Neural cell (in vitro differentiated cells): ENCODE measurements around the gene IL3RA. TPM values are rescaled to one million over a fixed set of nuclear protein-coding genes. Genes with fewer than 3 reads are reported as not detected.

Source experiments
- H2AFZ ChIP-seq: fragments of 200-600, 300-800 bp; sonication (generic), shearing (Covaris generic); 2 replicates; pipeline ENCODE4 v1.6.0; 2014; ENCODE audit warnings: low read depth, mild to moderate bottlenecking, antibody characterized with exemption, low read length, moderate library complexity
- H3F3A ChIP-seq: fragments of 200-600 bp; shearing (Covaris generic); 2 replicates; pipeline ENCODE4 v1.6.1; 2016; ENCODE audit warnings: mild to moderate bottlenecking, moderate library complexity, mixed read lengths, antibody characterized with exemption, low read length; ENCODE audit not compliant: insufficient read depth, poor library complexity, severe bottlenecking
- H3K27ac ChIP-seq: fragments of 200-600, 300-800 bp; sonication (generic), shearing (Covaris generic); 2 replicates; pipeline ENCODE4 v1.5.1; 2014; ENCODE audit warnings: mild to moderate bottlenecking, low read length, moderate library complexity
- H3K27me3 ChIP-seq: fragments of 300-800, 200-600 bp; sonication (generic), shearing (Covaris generic); 2 replicates; pipeline ENCODE4 v1.6.0; 2014; ENCODE audit warnings: mild to moderate bottlenecking, low read depth, low read length, moderate library complexity; ENCODE audit not compliant: insufficient read depth
- H3K36me3 ChIP-seq: fragments of 300-800, 200-600 bp; sonication (generic), shearing (Covaris generic); 2 replicates; pipeline ENCODE4 v1.5.1; 2014; ENCODE audit warnings: mild to moderate bottlenecking, antibody characterized with exemption, low read length, moderate library complexity; ENCODE audit not compliant: insufficient read depth
- H3K4me2 ChIP-seq: fragments of 300-800, 200-600 bp; sonication (generic), shearing (Covaris generic); 2 replicates; pipeline ENCODE4 v1.6.0; 2014; ENCODE audit warnings: mild to moderate bottlenecking, low read length
- H3K4me3 ChIP-seq: fragments of 300-800, 200-600 bp; sonication (generic), shearing (Covaris generic); 2 replicates; pipeline ENCODE4 v1.5.1; 2014; ENCODE audit warnings: mild to moderate bottlenecking, low read length, moderate library complexity
- H3K79me2 ChIP-seq: fragments of 200-600 bp; shearing (Covaris generic); replicated peaks from 2 replicates; pipeline ENCODE4 v1.6.0; 2014; ENCODE audit warnings: mild to moderate bottlenecking, low read length, moderate library complexity; ENCODE audit not compliant: insufficient read depth
- H3K9ac ChIP-seq: fragments of 300-800, 200-600 bp; sonication (generic), shearing (Covaris generic); 2 replicates; pipeline ENCODE4 v1.6.1; 2016; ENCODE audit warnings: mild to moderate bottlenecking, low read length, mixed read lengths
- H3K9me2 ChIP-seq: fragments of 200-600 bp; shearing (Covaris generic); 2 replicates; pipeline ENCODE4 v1.6.1; 2016; ENCODE audit warnings: mild to moderate bottlenecking, low read length, mixed read lengths; ENCODE audit not compliant: insufficient read depth
- H3K9me3 ChIP-seq: fragments of 200-600, 300-800 bp; sonication (generic), shearing (Covaris generic); 2 replicates; pipeline ENCODE4 v1.6.1; 2016; ENCODE audit warnings: mild to moderate bottlenecking, mixed run types, low read length, moderate library complexity, mixed read lengths
- H4K20me1 ChIP-seq: fragments of 200-600 bp; shearing (Covaris generic); 2 replicates; pipeline ENCODE4 v1.6.1; 2016; ENCODE audit warnings: mild to moderate bottlenecking, mixed run types; ENCODE audit not compliant: insufficient read depth
- EP300 ChIP-seq: fragments of 450-650 bp; conservative IDR thresholded peaks from 2 replicates; pipeline ENCODE4 v1.6.1; 2014; ENCODE audit warnings: antibody characterized with exemption, mild to moderate bottlenecking, moderate library complexity; ENCODE audit not compliant: poor library complexity, severe bottlenecking
- EZH2 ChIP-seq: fragments of 200-600, 300-800 bp; shearing (Covaris generic), sonication (generic); IDR thresholded peaks from 2 replicates; pipeline ENCODE4 v1.6.1; 2014; ENCODE audit warnings: antibody characterized with exemption, low read length, borderline replicate concordance, mild to moderate bottlenecking; ENCODE audit not compliant: insufficient read depth, poor library complexity, severe bottlenecking
- MXI1 ChIP-seq: fragments of 450-650 bp; conservative IDR thresholded peaks from 2 replicates; pipeline ENCODE4 v1.6.1; 2014; ENCODE audit warnings: antibody characterized with exemption, mild to moderate bottlenecking; ENCODE audit not compliant: poor library complexity, severe bottlenecking
- POLR2AphosphoS5 ChIP-seq: IDR thresholded peaks from 2 replicates; pipeline ENCODE4 v1.6.1; 2012
- RAD21 ChIP-seq: fragments of 450-650 bp; conservative IDR thresholded peaks from 2 replicates; pipeline ENCODE4 v1.6.1; 2014; ENCODE audit warnings: antibody characterized with exemption, mild to moderate bottlenecking, moderate library complexity
- REST ChIP-seq: IDR thresholded peaks from 2 replicates; pipeline ENCODE4 v1.6.1; 2012; ENCODE audit warnings: borderline replicate concordance
- SMC3 ChIP-seq: fragments of 450-650 bp; conservative IDR thresholded peaks from 2 replicates; pipeline ENCODE4 v1.6.1; 2014; ENCODE audit warnings: antibody characterized with exemption, mild to moderate bottlenecking, moderate library complexity; ENCODE audit not compliant: poor library complexity
- TAF1 ChIP-seq: IDR thresholded peaks from 2 replicates; pipeline ENCODE4 v1.6.1; 2012; ENCODE audit warnings: low read depth
- polyA plus RNA-seq: library from polyadenylated mRNA; depleted of rRNA; stranded (reverse); fragments of >200 nt; gene quantifications from 2 replicates; pipeline ENCODE4 v1.2.3, GENCODE V29; 2014
- TF ChIP-seq, protein P1 (sequence below): fragments of 450-650 bp; IDR thresholded peaks from 2 replicates; pipeline ENCODE4 v1.5.1; 2014; ENCODE audit warnings: antibody characterized with exemption, mild to moderate bottlenecking, moderate library complexity; ENCODE audit not compliant: poor library complexity, severe bottlenecking

Gene IL3RA
- polyA plus RNA-seq, 1 donor from 2014 or later: not detected

- no peak overlapping the region for H3K9ac ChIP-seq
- no peaks in the 10 kb centered on the region for H3K9me2 ChIP-seq
- no peaks in the 10 kb centered on the region for H3K27me3 ChIP-seq
- H2AFZ ChIP-seq: no peak overlapping the region
- H3F3A ChIP-seq: no peaks in the 10 kb centered on the region
- no peak for TF ChIP-seq POLR2AphosphoS5
- no peak for TF ChIP-seq SMC3
- no peak for TF ChIP-seq EZH2
- no peak for TF ChIP-seq EP300
- no peak for TF ChIP-seq TAF1
- TF ChIP-seq REST: no peak
- TF ChIP-seq, protein P1, sequence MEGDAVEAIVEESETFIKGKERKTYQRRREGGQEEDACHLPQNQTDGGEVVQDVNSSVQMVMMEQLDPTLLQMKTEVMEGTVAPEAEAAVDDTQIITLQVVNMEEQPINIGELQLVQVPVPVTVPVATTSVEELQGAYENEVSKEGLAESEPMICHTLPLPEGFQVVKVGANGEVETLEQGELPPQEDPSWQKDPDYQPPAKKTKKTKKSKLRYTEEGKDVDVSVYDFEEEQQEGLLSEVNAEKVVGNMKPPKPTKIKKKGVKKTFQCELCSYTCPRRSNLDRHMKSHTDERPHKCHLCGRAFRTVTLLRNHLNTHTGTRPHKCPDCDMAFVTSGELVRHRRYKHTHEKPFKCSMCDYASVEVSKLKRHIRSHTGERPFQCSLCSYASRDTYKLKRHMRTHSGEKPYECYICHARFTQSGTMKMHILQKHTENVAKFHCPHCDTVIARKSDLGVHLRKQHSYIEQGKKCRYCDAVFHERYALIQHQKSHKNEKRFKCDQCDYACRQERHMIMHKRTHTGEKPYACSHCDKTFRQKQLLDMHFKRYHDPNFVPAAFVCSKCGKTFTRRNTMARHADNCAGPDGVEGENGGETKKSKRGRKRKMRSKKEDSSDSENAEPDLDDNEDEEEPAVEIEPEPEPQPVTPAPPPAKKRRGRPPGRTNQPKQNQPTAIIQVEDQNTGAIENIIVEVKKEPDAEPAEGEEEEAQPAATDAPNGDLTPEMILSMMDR: no peak
- no peak for TF ChIP-seq RAD21
- no peak for TF ChIP-seq MXI1
- H3K4me2 ChIP-seq: no peak overlapping the region
- H3K36me3 ChIP-seq: no peaks in the 10 kb centered on the region
- H3K79me2 ChIP-seq: no peaks in the 10 kb centered on the region
- no peak overlapping the region for H3K4me3 ChIP-seq
- H3K27ac ChIP-seq: no peak overlapping the region
- H3K9me3 ChIP-seq: no peaks in the 10 kb centered on the region
- no peaks in the 10 kb centered on the region for H4K20me1 ChIP-seq
Measured at GRCh38 chrX:1305411-1305810, 31.2 kb upstream of the IL3RA start.

DNA sequence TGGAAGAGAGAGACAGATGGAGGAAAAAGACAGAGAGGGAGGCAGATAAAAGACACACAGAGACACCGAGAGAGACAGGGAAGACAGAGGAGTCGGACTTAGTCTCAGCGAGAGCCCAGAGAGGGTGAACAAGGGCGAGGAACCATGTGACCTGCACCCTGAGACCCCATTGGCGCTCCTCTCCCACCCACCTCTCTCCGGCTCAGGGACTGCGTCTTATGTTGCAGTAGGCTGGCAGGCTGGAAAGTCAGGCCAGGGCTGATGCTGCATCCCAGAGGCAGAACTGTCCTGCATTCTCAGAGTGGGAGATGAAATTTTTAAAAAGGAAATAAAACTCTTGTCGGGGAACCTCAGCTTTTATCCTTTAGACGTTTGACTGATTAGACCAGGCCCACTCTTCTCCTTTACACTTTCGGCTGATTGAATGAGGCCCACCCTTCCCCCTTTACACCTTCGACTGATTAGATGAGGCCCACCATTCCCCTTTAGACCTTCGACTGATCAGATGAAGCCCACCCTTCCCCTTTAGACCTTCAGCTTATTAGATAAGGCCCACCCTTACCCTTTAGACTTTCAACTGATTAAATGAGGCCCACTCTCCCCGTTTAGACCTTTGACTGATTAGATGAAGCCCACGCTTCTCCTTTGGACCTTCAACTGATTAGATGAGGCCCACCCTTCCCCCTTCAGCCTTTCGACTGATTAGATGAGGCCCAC, 29.5 kb upstream of the IL3RA start:
- H3K27ac ChIP-seq: no peak overlapping the region
- no peaks in the 10 kb centered on the region for H3K9me2 ChIP-seq
- no peaks in the 10 kb centered on the region for H3F3A ChIP-seq
- H3K4me2 ChIP-seq: no peak overlapping the region
- no peaks in the 10 kb centered on the region for H4K20me1 ChIP-seq
- no peaks in the 10 kb centered on the region for H3K79me2 ChIP-seq
- TF ChIP-seq POLR2AphosphoS5: no peak
- TF ChIP-seq RAD21: no peak
- no peak for TF ChIP-seq SMC3
- TF ChIP-seq REST: no peak
- TF ChIP-seq TAF1: no peak
- TF ChIP-seq, protein P1: no peak
- no peak for TF ChIP-seq EZH2
- TF ChIP-seq EP300: no peak
- TF ChIP-seq MXI1: no peak
- H3K9me3 ChIP-seq: no peaks in the 10 kb centered on the region
- no peak overlapping the region for H3K9ac ChIP-seq
- H3K27me3 ChIP-seq: no peaks in the 10 kb centered on the region
- no peak overlapping the region for H3K4me3 ChIP-seq
- no peak overlapping the region for H2AFZ ChIP-seq
- no peaks in the 10 kb centered on the region for H3K36me3 ChIP-seq
